ENCODE measurements around the gene IFIT1. TPM values are rescaled to one million over a fixed set of nuclear protein-coding genes. Genes with fewer than 3 reads are reported as not detected.
A peak's percentile ranks its signal among the peaks of the same experiment; 100 is the strongest.

The IFIT1 gene
- total RNA-seq, 1 donor from 2014 or later, result 6.0 TPM

- H3K9me3 Mint-ChIP-seq, result no peaks in the 10 kb centered on the region
- peak within 1 kb of the TSS; percentile 99 for H3K27ac Mint-ChIP-seq
- H3K27me3 Mint-ChIP-seq, result no peaks in the 10 kb centered on the region
- no peak for TF ChIP-seq CTCF (conservative IDR thresholded peaks at IDR 0.05)
- peak; percentile 87 for DNase-seq (ENCODE audit: extremely low spot score, unreplicated experiment)
- H3K4me3 Mint-ChIP-seq, result peak within 1 kb of the TSS; percentile 98
- H3K36me3 Mint-ChIP-seq, result peaks cover 25% of the 10 kb centered on the region
- peaks cover 22% of the 10 kb centered on the region for H3K4me1 Mint-ChIP-seq (ENCODE audit: unreplicated experiment)
Observed at GRCh38 chr10:89414146-89414878, 21.9 kb downstream of the IFIT1 start, which contains the start of gene IFIT5. Gene IFIT5, plus strand, starts transcription at chr10:89414568. Its CDS starts 231 bp downstream, at chr10:89414799.

GRCh38 chr10:89414879-89415821, 22.7 kb downstream of the IFIT1 start:
- H3K27me3 Mint-ChIP-seq, result no peaks in the 10 kb centered on the region
- H3K4me3 Mint-ChIP-seq, result peak overlapping the region; percentile 98
- peaks cover 24% of the 10 kb centered on the region for H3K36me3 Mint-ChIP-seq
- peaks cover 22% of the 10 kb centered on the region for H3K4me1 Mint-ChIP-seq (ENCODE audit: unreplicated experiment)
- TF ChIP-seq CTCF (conservative IDR thresholded peaks at IDR 0.05), result peak; percentile 55
- DNase-seq (ENCODE audit: extremely low spot score, unreplicated experiment), result peak; percentile 69
- no peaks in the 10 kb centered on the region for H3K9me3 Mint-ChIP-seq
- H3K27ac Mint-ChIP-seq, result peak overlapping the region; percentile 93

GRCh38 chr10:89416465-89416864, 24.0 kb downstream of the IFIT1 start:
- H3K36me3 Mint-ChIP-seq, result peaks cover 21% of the 10 kb centered on the region
- H3K9me3 Mint-ChIP-seq, result peaks cover 5% of the 10 kb centered on the region
- H3K27ac Mint-ChIP-seq, result peak overlapping the region; percentile 43

GRCh38 chr10:89419548-89419947, 27.1 kb downstream of the IFIT1 start:
- Mint-ChIP-seq H3K27ac (no peak overlapping the region), H3K27me3 (no peaks in the 10 kb centered on the region), H3K36me3 (peaks cover 17% of the 10 kb centered on the region), H3K9me3 (peaks cover 5% of the 10 kb centered on the region), H3K4me3 (no peak overlapping the region), H3K4me1 (ENCODE audit: unreplicated experiment) (peaks cover 23% of the 10 kb centered on the region)
- peak; percentile 59 for TF ChIP-seq CTCF (conservative IDR thresholded peaks at IDR 0.05)
- DNase-seq (ENCODE audit: extremely low spot score, unreplicated experiment), result no peak

More at GRCh38 chr10:89416465-89416864, 24.0 kb downstream of the IFIT1 start:
- Mint-ChIP-seq H3K4me3 (peak overlapping the region; percentile 98), H3K27me3 (no peaks in the 10 kb centered on the region), H3K4me1 (ENCODE audit: unreplicated experiment) (peaks cover 30% of the 10 kb centered on the region)
- DNase-seq (ENCODE audit: extremely low spot score, unreplicated experiment), result no peak
- TF ChIP-seq CTCF (conservative IDR thresholded peaks at IDR 0.05), result no peak

- Mint-ChIP-seq H3K27ac (peak overlapping the region; percentile 91), H3K4me1 (ENCODE audit: unreplicated experiment) (peaks cover 16% of the 10 kb centered on the region), H3K27me3 (no peaks in the 10 kb centered on the region), H3K4me3 (peak overlapping the region; percentile 54), H3K9me3 (peaks cover 5% of the 10 kb centered on the region), H3K36me3 (peaks cover 17% of the 10 kb centered on the region)
- TF ChIP-seq CTCF (conservative IDR thresholded peaks at IDR 0.05), result no peak
- no peak for DNase-seq (ENCODE audit: extremely low spot score, unreplicated experiment)
Observed at GRCh38 chr10:89421018-89421476, 28.6 kb downstream of the IFIT1 start.

Measured in type B pancreatic cell (in vitro differentiated cells).